IMR-90 (cell line): ENCODE data around the gene SPEG. TPM values are rescaled to one million over a fixed set of nuclear protein-coding genes. Genes with fewer than 3 reads are reported as not detected.

ENCODE experiments used
- ATAC-seq: fragments of 200-7000 bp; cut with Tn5 transposase; 2 replicates; pipeline ENCODE4 v1.9.1; 2020; ENCODE audit warnings: low read depth, mild to moderate bottlenecking, moderate library complexity
- BruUV-seq: library from RNA; stranded (reverse); fragments of 400-500 nt; replicated peaks from 2 replicates; lab custom pipeline; 2021; lab: Mats Ljungman, UMichigan
- CTCF ChIA-PET: fragments of 300-600 bp; formaldehyde crosslinking; extraction: SDS; loops from one replicate; lab custom pipeline; 2021; ENCODE audit warnings: antibody characterized with exemption; lab: Yijun Ruan, JAX
- POLR2A ChIA-PET: fragments of 300-600 bp; sonication (Branson Sonifier 250); formaldehyde crosslinking; loops from one replicate; lab custom pipeline; 2022; ENCODE audit warnings: antibody characterized with exemption; ENCODE audit not compliant: unreplicated experiment; lab: Charles Lee
- DNase-seq: peaks from one replicate; pipeline ENCODE4 v3.0.0; 2013
- H2AFZ ChIP-seq: replicated peaks from 2 replicates; pipeline ENCODE3; 2013; ENCODE audit warnings: low read length, mild to moderate bottlenecking; ENCODE audit not compliant: poor library complexity
- H2AK5ac ChIP-seq: 2 replicates; pipeline ENCODE4 v1.6.1; 2013; ENCODE audit warnings: low read depth, low read length, inconsistent platforms
- H2AK9ac ChIP-seq: replicated peaks from 2 replicates; pipeline ENCODE3; 2013; ENCODE audit warnings: mild to moderate bottlenecking, low read depth, low read length, moderate library complexity; ENCODE audit not compliant: poor library complexity
- H2BK120ac ChIP-seq: 2 replicates; pipeline ENCODE4 v1.6.1; 2013; ENCODE audit warnings: low read depth, low read length, inconsistent platforms
- H2BK15ac ChIP-seq: 3 replicates; pipeline ENCODE4 v1.6.1; 2013; ENCODE audit warnings: low read depth, low read length, inconsistent platforms
- H2BK20ac ChIP-seq: 2 replicates; pipeline ENCODE4 v1.6.1; 2013; ENCODE audit warnings: low read depth, mild to moderate bottlenecking, inconsistent platforms, low read length, moderate library complexity
- H2BK5ac ChIP-seq: 2 replicates; pipeline ENCODE4 v1.6.1; 2013; ENCODE audit warnings: mild to moderate bottlenecking, low read depth, low read length, inconsistent platforms; ENCODE audit not compliant: poor library complexity, severe bottlenecking
- H3K14ac ChIP-seq: replicated peaks from 2 replicates; pipeline ENCODE4 v1.6.1; 2013; ENCODE audit warnings: low read depth, low read length, inconsistent platforms
- H3K18ac ChIP-seq: 2 replicates; pipeline ENCODE4 v1.6.1; 2013; ENCODE audit warnings: low read depth, low read length, control low read depth
- H3K23ac ChIP-seq: 2 replicates; pipeline ENCODE4 v1.6.1; 2013; ENCODE audit warnings: low read depth, low read length, inconsistent platforms
- H3K27ac ChIP-seq: 2 replicates; pipeline ENCODE4 v1.5.1; 2013; ENCODE audit warnings: mild to moderate bottlenecking, control low read depth, low read length; ENCODE audit not compliant: insufficient read depth
- H3K27me3 ChIP-seq: 2 replicates; pipeline ENCODE4 v1.6.1; 2013; ENCODE audit warnings: low read length; ENCODE audit not compliant: control insufficient read depth, insufficient read depth
- H3K36me3 ChIP-seq: 2 replicates; pipeline ENCODE4 v1.6.1; 2013; ENCODE audit warnings: low read length, mixed read lengths; ENCODE audit not compliant: control insufficient read depth, insufficient read depth
- H3K4ac ChIP-seq: 2 replicates; pipeline ENCODE4 v1.6.1; 2013; ENCODE audit warnings: low read depth, low read length, inconsistent platforms
- H3K4me1 ChIP-seq: 2 replicates; pipeline ENCODE4 v1.6.1; 2013; ENCODE audit warnings: low read length, mixed read lengths; ENCODE audit not compliant: control insufficient read depth, insufficient read depth
- H3K4me2 ChIP-seq: 2 replicates; pipeline ENCODE4 v1.6.1; 2013; ENCODE audit warnings: low read depth, mild to moderate bottlenecking, control low read depth, low read length, moderate library complexity
- H3K4me3 ChIP-seq: 2 replicates; pipeline ENCODE4 v1.5.1; 2013; ENCODE audit warnings: low read depth, mild to moderate bottlenecking, control low read depth, low read length, moderate library complexity; ENCODE audit not compliant: insufficient read depth
- H3K56ac ChIP-seq: 2 replicates; pipeline ENCODE4 v1.6.1; 2013; ENCODE audit warnings: low read length, inconsistent platforms; ENCODE audit not compliant: insufficient read depth; ENCODE audit errors: extremely low read depth
- H3K79me1 ChIP-seq, 2 experiments: 2 replicates each; pipeline ENCODE4 v1.6.1; 2013; ENCODE audit warnings: low read length in 2 of 2, inconsistent platforms in 1 of 2, low read depth in 1 of 2
- H3K9ac ChIP-seq: 2 replicates; pipeline ENCODE4 v1.6.1; 2013; ENCODE audit warnings: low read depth, low read length, control low read depth
- H3K9me1 ChIP-seq: 2 replicates; pipeline ENCODE4 v1.6.1; 2013; ENCODE audit warnings: low read length, inconsistent platforms; ENCODE audit not compliant: insufficient read depth
- H3K9me3 ChIP-seq: 2 replicates; pipeline ENCODE4 v1.6.1; 2013; ENCODE audit warnings: low read length; ENCODE audit not compliant: control insufficient read depth, insufficient read depth
- H4K20me1 ChIP-seq: 2 replicates; pipeline ENCODE4 v1.6.1; 2013; ENCODE audit warnings: low read length, inconsistent platforms; ENCODE audit not compliant: insufficient read depth
- H4K5ac ChIP-seq: 2 replicates; pipeline ENCODE4 v1.6.1; 2013; ENCODE audit warnings: mild to moderate bottlenecking, low read depth, low read length, control low read depth
- H4K8ac ChIP-seq, 2 experiments: 2 replicates each; pipeline ENCODE4 v1.6.1; 2013; ENCODE audit warnings: low read depth in 2 of 2, low read length in 2 of 2, control low read depth in 1 of 2, inconsistent platforms in 1 of 2
- H4K91ac ChIP-seq: 2 replicates; pipeline ENCODE4 v1.6.1; 2013; ENCODE audit warnings: low read depth, low read length, inconsistent platforms; ENCODE audit not compliant: insufficient read depth
- CHD1 ChIP-seq: IDR thresholded peaks from 2 replicates; pipeline ENCODE4 v1.6.1; 2012; ENCODE audit warnings: low read depth, low read length, improper control_type of control experiment
- ELK1 ChIP-seq: fragments of 150-350 bp; IDR thresholded peaks from 2 replicates; pipeline ENCODE4 v1.6.1; 2016; ENCODE audit warnings: low read depth, mild to moderate bottlenecking, low read length, moderate library complexity, borderline replicate concordance
- MAFK ChIP-seq: IDR thresholded peaks from 2 replicates; pipeline ENCODE4 v1.6.1; 2012; ENCODE audit warnings: low read depth, low read length, improper control_type of control experiment
- MAZ ChIP-seq: IDR thresholded peaks from 2 replicates; pipeline ENCODE4 v1.6.1; 2012; ENCODE audit warnings: low read depth, mild to moderate bottlenecking, low read length, improper control_type of control experiment, moderate library complexity, borderline replicate concordance
- MXI1 ChIP-seq: IDR thresholded peaks from 2 replicates; pipeline ENCODE4 v1.6.1; 2012; ENCODE audit warnings: low read depth, mild to moderate bottlenecking, low read length, moderate library complexity, borderline replicate concordance
- RAD21 ChIP-seq: IDR thresholded peaks from 2 replicates; pipeline ENCODE4 v1.6.1; 2012; ENCODE audit warnings: low read length, improper control_type of control experiment
- RFX5 ChIP-seq: IDR thresholded peaks from 2 replicates; pipeline ENCODE4 v1.8.0; 2012; ENCODE audit warnings: low read depth, mild to moderate bottlenecking, low read length, moderate library complexity
- WGBS, 2 experiments: methylation state at CpG; one replicate each; pipeline versions ENCODE4 v1.1.5 to v1.1.7; 2013; ENCODE audit warnings: missing lambda C conversion rate in 2 of 2; ENCODE audit not compliant: insufficient read length in 1 of 2; ENCODE audit errors: extremely low coverage in 2 of 2; 5-methylcytosine and 5-hydroxymethylcytosine counted together
- dilution Hi-C: fragments of 300-500 bp; cut with HindIII; formaldehyde crosslinking; loops from one replicate; pipeline ENCODE4 v1.14.3; 2018; ENCODE audit warnings: low sequenced_read_pairs; ENCODE audit not compliant: unreplicated experiment
- in situ Hi-C: fragments of 300-500 bp; cut with MboI; formaldehyde crosslinking; loops from 3 replicates; pipeline ENCODE4 v1.14.3; 2019; ENCODE audit warnings: low sequenced_read_pairs, inconsistent platforms, mixed read lengths
- intact Hi-C: fragments of 100-400 bp; cut with micrococcal nuclease; formaldehyde crosslinking; loops from 2 replicates; pipeline ENCODE4 v1.10.0; 2022
- polyA plus RNA-seq, 3 experiments: library from polyadenylated mRNA; depleted of rRNA; stranded (reverse); fragments of >200 nt; gene quantifications; 2 replicates each; pipeline ENCODE4 v1.2.3, GENCODE V29; 2012; ENCODE audit warnings: low replicate concordance in 1 of 3
- total RNA-seq: library from RNA; depleted of rRNA; stranded (reverse); fragments of >200 nt; gene quantifications from 2 replicates; pipeline ENCODE4 v1.2.3, GENCODE V29; 2012
- TF ChIP-seq, protein P1 (sequence below): fragments of 150-350 bp; IDR thresholded peaks from 2 replicates; pipeline ENCODE4 v1.6.1; 2017; ENCODE audit warnings: mild to moderate bottlenecking, antibody characterized with exemption, low read length, low read depth

SPEG gene
- total and polyA plus RNA-seq, 2 of the 4 experiments (the other 2 are of a cell fraction), result 6.8 to 81.6 TPM

DNA sequence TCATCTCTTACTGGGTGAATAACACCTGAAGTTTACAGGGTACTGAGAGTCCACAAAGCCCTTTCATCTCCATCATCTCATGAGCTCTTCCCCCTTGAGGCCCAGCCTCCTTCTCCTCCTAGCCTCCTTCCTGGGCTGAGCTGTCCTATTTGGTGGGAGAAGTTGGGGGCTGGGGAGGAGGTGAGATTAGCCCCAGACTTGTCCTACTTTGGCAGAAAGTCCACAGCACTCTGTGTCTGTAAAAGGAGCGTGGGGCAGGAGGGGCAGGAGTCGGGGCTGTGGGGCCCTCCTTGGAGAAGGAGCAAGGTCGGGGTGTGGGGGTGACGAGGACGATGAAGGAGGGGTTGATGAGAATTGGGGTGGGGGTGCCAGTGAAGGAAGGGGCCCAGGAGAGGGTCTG is 26.4 kb upstream of the SPEG start:
- Histone ChIP-seq H2BK120ac (peak overlapping the region; percentile 98), H2AK9ac (peak overlapping the region; percentile 95), H3K4me3 (no peak overlapping the region), H2BK20ac (peak overlapping the region; percentile 100), H4K20me1 (no peaks in the 10 kb centered on the region), H2BK15ac (peak overlapping the region; percentile 94; the same call in 2 of the 3 replicates), H4K91ac (peak overlapping the region; percentile 99), H3K27ac (peak overlapping the region; percentile 44), H3K27me3 (no peaks in the 10 kb centered on the region), H3K9me3 (no peaks in the 10 kb centered on the region; the same call in 1 of the 2 replicates), H4K5ac (peak overlapping the region; percentile 88), H3K23ac (peak overlapping the region; percentile 97; the same call in 1 of the 2 replicates), H3K36me3 (no peaks in the 10 kb centered on the region), H2AFZ (peak overlapping the region; percentile 85), H2AK5ac (peak overlapping the region; percentile 92), H3K4me2 (no peak overlapping the region), H3K56ac (no peak overlapping the region), H3K4me1 (peaks cover 21% of the 10 kb centered on the region), H3K14ac (peak overlapping the region; percentile 99), H3K9ac (no peak overlapping the region; the same call in 1 of the 2 replicates), H3K4ac (peak overlapping the region; percentile 99), H3K18ac (peak overlapping the region; percentile 88), H3K79me1 (no peaks in the 10 kb centered on the region), H3K9me1 (peaks cover 24% of the 10 kb centered on the region), H2BK5ac (peak overlapping the region; percentile 86), H4K8ac (peak overlapping the region; percentile 94 to 96)
- DNase-seq, result no peak
- no peak for TF ChIP-seq MAZ
- TF ChIP-seq, protein P1, sequence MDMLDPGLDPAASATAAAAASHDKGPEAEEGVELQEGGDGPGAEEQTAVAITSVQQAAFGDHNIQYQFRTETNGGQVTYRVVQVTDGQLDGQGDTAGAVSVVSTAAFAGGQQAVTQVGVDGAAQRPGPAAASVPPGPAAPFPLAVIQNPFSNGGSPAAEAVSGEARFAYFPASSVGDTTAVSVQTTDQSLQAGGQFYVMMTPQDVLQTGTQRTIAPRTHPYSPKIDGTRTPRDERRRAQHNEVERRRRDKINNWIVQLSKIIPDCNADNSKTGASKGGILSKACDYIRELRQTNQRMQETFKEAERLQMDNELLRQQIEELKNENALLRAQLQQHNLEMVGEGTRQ, result no peak
- TF ChIP-seq MAFK, result no peak
- no peak for TF ChIP-seq RAD21
- no peak for TF ChIP-seq CHD1
- no peak for TF ChIP-seq RFX5
- TF ChIP-seq MXI1, result no peak
- TF ChIP-seq ELK1, result no peak
- BruUV-seq, result no TSS peak
- dilution Hi-C loops (no loop called here), intact Hi-C loops (no loop called here), in situ Hi-C loops (loop anchor here (5.0 kb wide), 1 partner anchor 54 kb away; no protein-coding TSS in a partner anchor)
- WGBS, 2 experiments, result 48% methylated on average over 5 of the region's 5 CpGs; no CpG with 5 or more reads in 1 of the 2 experiments
- ATAC-seq, result no peak
- POLR2A ChIA-PET, result no interaction called here
- CTCF ChIA-PET, result no interaction called here
